K562 (cell line): ENCODE measurements around the gene SLC12A6. TPM values are rescaled to one million over a fixed set of nuclear protein-coding genes. Genes with fewer than 3 reads are reported as not detected.

Source experiments
- ATF7 ChIP-seq: fragments of 450-650 bp; IDR thresholded peaks from 2 replicates; pipeline ENCODE4 v1.7.1; 2014; ENCODE audit warnings: mild to moderate bottlenecking, moderate library complexity
- BCOR ChIP-seq: fragments of 450-650 bp; IDR thresholded peaks from 2 replicates; pipeline ENCODE4 v1.6.1; 2016
- CREM ChIP-seq: IDR thresholded peaks from 2 replicates; pipeline ENCODE4 v1.6.1; 2014; ENCODE audit warnings: antibody characterized with exemption, low read depth
- DPF2 ChIP-seq: fragments of 450-650 bp; IDR thresholded peaks from 2 replicates; pipeline ENCODE4 v1.6.1; 2016
- ERF ChIP-seq: fragments of 450-650 bp; formaldehyde crosslinking; IDR thresholded peaks from 2 replicates; pipeline ENCODE4 v1.4.0; 2020; ENCODE audit warnings: mild to moderate bottlenecking, mixed read lengths
- FUS ChIP-seq: fragments of 200-400 bp; formaldehyde crosslinking; optimal IDR thresholded peaks from 2 replicates; pipeline ENCODE3; 2017; ENCODE audit warnings: low read depth, low read length
- KDM5B ChIP-seq: fragments of 200-600 bp; sonication (generic); IDR thresholded peaks from 2 replicates; pipeline ENCODE4 v1.6.1; 2012; ENCODE audit warnings: low read depth, mild to moderate bottlenecking, moderate library complexity, low read length, control low read depth, inconsistent platforms; ENCODE audit not compliant: insufficient replicate concordance
- MECOM ChIP-seq: fragments of 250-450 bp; sonication (Bioruptor Pico); IDR thresholded peaks from 2 replicates; pipeline ENCODE4 v1.8.0; 2022; ENCODE audit warnings: inconsistent platforms
- MEF2D ChIP-seq: conservative IDR thresholded peaks from 2 replicates; pipeline ENCODE4 v1.6.1; 2016; ENCODE audit warnings: low read depth, missing genetic modification characterization, missing compliant biosample characterization
- MIER1 ChIP-seq: fragments of 450-650 bp; IDR thresholded peaks from 2 replicates; pipeline ENCODE4 v1.6.1; 2016; ENCODE audit warnings: antibody characterized with exemption, mild to moderate bottlenecking, low read depth
- NCOR1 ChIP-seq: fragments of 450-650 bp; IDR thresholded peaks from 2 replicates; pipeline ENCODE4 v1.6.1; 2016; ENCODE audit warnings: mild to moderate bottlenecking, moderate library complexity
- POLR2H ChIP-seq: IDR thresholded peaks from 2 replicates; pipeline ENCODE4 v1.6.1; 2016; ENCODE audit warnings: missing genetic modification characterization, low read depth, mild to moderate bottlenecking, control low read depth, missing compliant biosample characterization, moderate library complexity
- RBBP5 ChIP-seq: fragments of 200-600 bp; sonication (generic); IDR thresholded peaks from 2 replicates; pipeline ENCODE4 v1.6.1; 2012; ENCODE audit warnings: borderline replicate concordance, mild to moderate bottlenecking, low read length, control low read depth, inconsistent platforms; ENCODE audit not compliant: insufficient read depth, poor library complexity, severe bottlenecking
- RCOR1 ChIP-seq, 2 experiments: IDR thresholded peaks; 2 replicates each; pipeline ENCODE4 v1.6.1; 2012; ENCODE audit warnings: low read depth in 2 of 2, low read length in 2 of 2, borderline replicate concordance in 1 of 2, improper control_type of control experiment in 1 of 2
- SIX5 ChIP-seq, 2 experiments: IDR thresholded peaks; 2 replicates each; pipeline ENCODE4 v1.6.1; 2011; ENCODE audit warnings: low read length in 2 of 2, borderline replicate concordance in 1 of 2, low read depth in 1 of 2, mild to moderate bottlenecking in 1 of 2, moderate library complexity in 1 of 2; ENCODE audit not compliant: insufficient read depth in 1 of 2
- SMC3 ChIP-seq: conservative IDR thresholded peaks from 2 replicates; pipeline ENCODE4 v1.6.1; 2011; ENCODE audit warnings: low read depth, low read length, improper control_type of control experiment; ENCODE audit not compliant: insufficient read depth
- TARDBP ChIP-seq: fragments of 450-650 bp; IDR thresholded peaks from 2 replicates; pipeline ENCODE4 v1.6.1; 2016
- ZNF121 ChIP-seq: sonication (generic); formaldehyde crosslinking; conservative IDR thresholded peaks from 2 replicates; pipeline ENCODE4 v1.8.0; 2022; ENCODE audit warnings: missing genetic modification reagents
- ZNF197 ChIP-seq: fragments of 200-800 bp; sonication (Bioruptor generic); IDR thresholded peaks from 2 replicates; pipeline ENCODE4 v1.6.1; 2016; ENCODE audit warnings: low read depth, missing genetic modification characterization, missing compliant biosample characterization
- ZNF785 ChIP-seq: fragments of 250-450 bp; sonication (Bioruptor Pico); IDR thresholded peaks from 2 replicates; pipeline ENCODE4 v1.4.0; 2020; ENCODE audit warnings: mild to moderate bottlenecking
- polyA plus RNA-seq, 8 experiments: library from polyadenylated mRNA; depleted of rRNA in 4 of 8; stranded (reverse) in 5 of 8; unstranded in 3 of 8; fragments of >200 nt; fragmentation: Nextera tagmentation in 2 of 8; fragmentation: Illumina TruSeq in 1 of 8; extraction: Ambion mirVana in 2 of 8; extraction: Trizol in 1 of 8; gene quantifications; 2 replicates each; pipeline versions ENCODE4 v1.2.1 to v1.2.3, GENCODE V29; 2011 to 2014; ENCODE audit warnings: inconsistent platforms in 1 of 8, missing spikeins in 1 of 8
- total RNA-seq, 7 experiments: library from RNA; depleted of rRNA in 6 of 7; stranded (reverse); fragments of >200 nt in 6 of 7; fragmentation: Illumina TruSeq in 2 of 7; extraction: Trizol in 2 of 7; gene quantifications; 2 replicates each; pipeline versions ENCODE4 v1.2.1 to v1.2.3, GENCODE V29; 2011 to 2021; ENCODE audit warnings: low replicate concordance in 1 of 7
- TF ChIP-seq, protein P1 (sequence below): fragments of 250-450 bp; sonication (Bioruptor Pico); IDR thresholded peaks from 2 replicates; pipeline ENCODE4 v1.8.0; 2021; ENCODE audit warnings: borderline replicate concordance, mild to moderate bottlenecking, moderate library complexity; ENCODE audit not compliant: poor library complexity, severe bottlenecking
- TF ChIP-seq, protein P2 (sequence below): sonication (generic); formaldehyde crosslinking; IDR thresholded peaks from 2 replicates; pipeline ENCODE4 v1.4.0; 2020; ENCODE audit warnings: mild to moderate bottlenecking, missing genetic modification reagents
- TF ChIP-seq, protein P3 (sequence below): fragments of 450-650 bp; IDR thresholded peaks from one replicate; pipeline ENCODE4 v1.6.1; 2018; ENCODE audit warnings: mild to moderate bottlenecking, moderate library complexity; ENCODE audit not compliant: partially characterized antibody
- TF ChIP-seq, protein P4 (sequence below): fragments of 250-450 bp; sonication (Bioruptor Pico); IDR thresholded peaks from 2 replicates; pipeline ENCODE4 v1.4.0; 2020

The SLC12A6 gene
- total and polyA plus RNA-seq, 9 of the 15 experiments (the other 6 are each of a cell fraction or from before 2014, with no cell fraction given): 1.4 to 16.4 (median 6.7) TPM

DNA sequence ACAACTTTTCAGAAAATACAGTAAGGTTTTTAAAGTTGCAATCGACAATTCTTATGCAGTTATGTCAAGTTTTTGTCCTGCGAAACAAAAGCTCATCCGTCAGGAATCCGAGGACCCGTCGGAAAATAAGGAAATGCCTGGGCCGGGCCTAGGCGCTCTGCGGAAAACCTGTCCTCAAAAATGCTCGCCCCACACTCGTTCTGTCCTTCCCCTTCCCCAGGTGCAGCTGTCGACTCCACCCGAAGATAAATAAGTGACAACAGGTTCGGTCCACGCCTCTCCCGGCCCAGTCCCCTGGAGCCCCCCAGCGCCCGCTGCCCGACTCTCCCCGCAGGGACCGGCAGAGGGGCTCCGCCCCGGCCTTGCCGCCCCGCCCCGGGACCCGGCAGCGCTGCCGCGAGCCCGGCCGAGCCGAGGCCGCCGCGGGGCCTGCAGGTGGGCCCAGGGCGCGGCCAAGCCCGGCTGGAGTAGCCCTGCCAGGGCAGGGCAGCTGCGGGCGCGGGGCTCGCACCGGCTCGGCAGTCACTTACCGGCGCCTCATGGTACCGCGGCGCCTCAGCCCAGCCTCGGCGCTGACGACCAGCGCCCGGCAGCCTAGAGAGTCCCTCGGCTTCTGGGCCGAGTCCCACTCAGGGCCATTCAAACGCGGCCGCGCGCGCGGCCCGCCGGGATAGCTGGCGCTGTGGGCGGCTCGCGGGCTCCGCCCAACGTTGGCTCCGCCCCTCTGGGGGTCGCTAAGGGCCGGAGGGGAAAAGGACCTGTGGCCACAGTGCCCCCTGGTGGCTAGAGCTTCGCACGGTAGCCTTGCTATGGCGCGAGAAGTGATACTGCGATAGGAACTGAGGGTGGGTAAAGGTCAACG lies 127.9 kb downstream of the SLC12A6 start, which contains the start of gene KATNBL1 (continued):
- TF ChIP-seq, protein P1, sequence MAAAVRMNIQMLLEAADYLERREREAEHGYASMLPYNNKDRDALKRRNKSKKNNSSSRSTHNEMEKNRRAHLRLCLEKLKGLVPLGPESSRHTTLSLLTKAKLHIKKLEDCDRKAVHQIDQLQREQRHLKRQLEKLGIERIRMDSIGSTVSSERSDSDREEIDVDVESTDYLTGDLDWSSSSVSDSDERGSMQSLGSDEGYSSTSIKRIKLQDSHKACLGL: no peak
- TF ChIP-seq CREM (peak; percentile 8; the same call in 1 of the 2 replicates), RBBP5 (peak; percentile 90), SMC3 (peak; percentile 92), NCOR1 (no peak), ATF7 (peak; percentile 74; the same call in 1 of the 2 replicates), DPF2 (no peak), MECOM (CRISPR knock-in tag) (no peak), MIER1 (no peak), ZNF197 (CRISPR knock-in tag) (no peak), ZNF121 (CRISPR knock-in tag) (no peak), BCOR (no peak), RCOR1 (IDR thresholded peaks at IDR 0.05; ENCODE audit: borderline replicate concordance in 1 of 2, low read depth in 2 of 2, low read length in 2 of 2) (peak in 1 of 2 experiments; percentile 80; a peak in 2 of 4 replicates), TARDBP (no peak), POLR2H (tag) (peak; percentile 92), KDM5B (peak; percentile 98), MEF2D (no peak), ZNF785 (CRISPR knock-in tag) (no peak), SIX5 (IDR thresholded peaks at IDR 0.05; ENCODE audit: borderline replicate concordance in 1 of 2, insufficient read depth in 1 of 2, low read depth in 1 of 2, low read length in 2 of 2) (no peak), ERF (CRISPR knock-in tag) (no peak), FUS (no peak)
- TF ChIP-seq, protein P2, sequence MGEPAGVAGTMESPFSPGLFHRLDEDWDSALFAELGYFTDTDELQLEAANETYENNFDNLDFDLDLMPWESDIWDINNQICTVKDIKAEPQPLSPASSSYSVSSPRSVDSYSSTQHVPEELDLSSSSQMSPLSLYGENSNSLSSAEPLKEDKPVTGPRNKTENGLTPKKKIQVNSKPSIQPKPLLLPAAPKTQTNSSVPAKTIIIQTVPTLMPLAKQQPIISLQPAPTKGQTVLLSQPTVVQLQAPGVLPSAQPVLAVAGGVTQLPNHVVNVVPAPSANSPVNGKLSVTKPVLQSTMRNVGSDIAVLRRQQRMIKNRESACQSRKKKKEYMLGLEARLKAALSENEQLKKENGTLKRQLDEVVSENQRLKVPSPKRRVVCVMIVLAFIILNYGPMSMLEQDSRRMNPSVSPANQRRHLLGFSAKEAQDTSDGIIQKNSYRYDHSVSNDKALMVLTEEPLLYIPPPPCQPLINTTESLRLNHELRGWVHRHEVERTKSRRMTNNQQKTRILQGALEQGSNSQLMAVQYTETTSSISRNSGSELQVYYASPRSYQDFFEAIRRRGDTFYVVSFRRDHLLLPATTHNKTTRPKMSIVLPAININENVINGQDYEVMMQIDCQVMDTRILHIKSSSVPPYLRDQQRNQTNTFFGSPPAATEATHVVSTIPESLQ (CRISPR knock-in tag): 0 out of 2 replicates have a peak, but pooled peaks have one; percentile 51
- TF ChIP-seq, protein P3, sequence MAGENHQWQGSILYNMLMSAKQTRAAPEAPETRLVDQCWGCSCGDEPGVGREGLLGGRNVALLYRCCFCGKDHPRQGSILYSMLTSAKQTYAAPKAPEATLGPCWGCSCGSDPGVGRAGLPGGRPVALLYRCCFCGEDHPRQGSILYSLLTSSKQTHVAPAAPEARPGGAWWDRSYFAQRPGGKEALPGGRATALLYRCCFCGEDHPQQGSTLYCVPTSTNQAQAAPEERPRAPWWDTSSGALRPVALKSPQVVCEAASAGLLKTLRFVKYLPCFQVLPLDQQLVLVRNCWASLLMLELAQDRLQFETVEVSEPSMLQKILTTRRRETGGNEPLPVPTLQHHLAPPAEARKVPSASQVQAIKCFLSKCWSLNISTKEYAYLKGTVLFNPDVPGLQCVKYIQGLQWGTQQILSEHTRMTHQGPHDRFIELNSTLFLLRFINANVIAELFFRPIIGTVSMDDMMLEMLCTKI: no peak
- TF ChIP-seq, protein P4, sequence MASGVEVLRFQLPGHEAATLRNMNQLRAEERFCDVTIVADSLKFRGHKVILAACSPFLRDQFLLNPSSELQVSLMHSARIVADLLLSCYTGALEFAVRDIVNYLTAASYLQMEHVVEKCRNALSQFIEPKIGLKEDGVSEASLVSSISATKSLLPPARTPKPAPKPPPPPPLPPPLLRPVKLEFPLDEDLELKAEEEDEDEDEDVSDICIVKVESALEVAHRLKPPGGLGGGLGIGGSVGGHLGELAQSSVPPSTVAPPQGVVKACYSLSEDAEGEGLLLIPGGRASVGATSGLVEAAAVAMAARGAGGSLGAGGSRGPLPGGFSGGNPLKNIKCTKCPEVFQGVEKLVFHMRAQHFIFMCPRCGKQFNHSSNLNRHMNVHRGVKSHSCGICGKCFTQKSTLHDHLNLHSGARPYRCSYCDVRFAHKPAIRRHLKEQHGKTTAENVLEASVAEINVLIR: no peak
